ENCODE results near the gene AKR1D1.

DNA sequence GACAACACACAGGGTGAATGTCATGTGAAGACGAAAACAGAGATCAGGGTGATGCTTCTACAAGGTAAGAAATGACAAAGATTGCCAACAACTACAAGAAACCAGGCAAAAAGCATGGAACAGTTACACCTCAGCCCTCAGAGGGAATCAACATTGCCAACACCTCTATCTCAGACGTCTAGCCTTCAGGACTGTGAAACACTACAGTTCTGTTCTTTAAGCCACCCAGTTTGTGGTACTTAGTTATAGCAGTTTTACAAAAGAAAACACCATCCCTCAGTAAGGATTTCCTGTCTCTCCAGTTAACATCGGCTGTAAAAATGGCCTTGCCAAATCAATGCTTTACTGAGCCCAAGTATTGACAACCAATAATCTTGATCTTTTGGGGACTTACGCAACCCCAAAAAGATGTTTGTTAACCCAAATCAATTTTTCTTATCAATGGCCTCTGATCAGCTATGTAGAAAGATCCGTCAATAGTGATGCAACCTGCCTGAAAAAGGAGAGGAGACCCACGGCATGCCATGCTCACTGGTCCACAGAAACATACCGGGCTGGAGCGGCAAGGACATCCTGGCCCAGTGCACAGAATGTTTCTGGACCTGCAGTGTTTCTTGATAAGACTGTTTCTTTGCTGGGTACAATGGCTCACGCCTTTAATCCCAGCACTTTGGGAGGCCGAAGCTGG, 44.0 kb downstream of the AKR1D1 start:
- TF ChIP-seq, protein P1, sequence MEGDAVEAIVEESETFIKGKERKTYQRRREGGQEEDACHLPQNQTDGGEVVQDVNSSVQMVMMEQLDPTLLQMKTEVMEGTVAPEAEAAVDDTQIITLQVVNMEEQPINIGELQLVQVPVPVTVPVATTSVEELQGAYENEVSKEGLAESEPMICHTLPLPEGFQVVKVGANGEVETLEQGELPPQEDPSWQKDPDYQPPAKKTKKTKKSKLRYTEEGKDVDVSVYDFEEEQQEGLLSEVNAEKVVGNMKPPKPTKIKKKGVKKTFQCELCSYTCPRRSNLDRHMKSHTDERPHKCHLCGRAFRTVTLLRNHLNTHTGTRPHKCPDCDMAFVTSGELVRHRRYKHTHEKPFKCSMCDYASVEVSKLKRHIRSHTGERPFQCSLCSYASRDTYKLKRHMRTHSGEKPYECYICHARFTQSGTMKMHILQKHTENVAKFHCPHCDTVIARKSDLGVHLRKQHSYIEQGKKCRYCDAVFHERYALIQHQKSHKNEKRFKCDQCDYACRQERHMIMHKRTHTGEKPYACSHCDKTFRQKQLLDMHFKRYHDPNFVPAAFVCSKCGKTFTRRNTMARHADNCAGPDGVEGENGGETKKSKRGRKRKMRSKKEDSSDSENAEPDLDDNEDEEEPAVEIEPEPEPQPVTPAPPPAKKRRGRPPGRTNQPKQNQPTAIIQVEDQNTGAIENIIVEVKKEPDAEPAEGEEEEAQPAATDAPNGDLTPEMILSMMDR (conservative IDR thresholded peaks at IDR 0.05 in 1 of 2, IDR thresholded peaks at IDR 0.05 in 1 of 2; ENCODE audit: low read depth in 1 of 2, low read length in 2 of 2) = no peak
- TF ChIP-seq EZH2 (IDR thresholded peaks at IDR 0.05; ENCODE audit: low read length, missing control alignments) = no peak
